NOMO-1 treated with DMSO at 0.1 percent for 48 hours (cell line): Measurements from ENCODE around the gene ODC1.

Experiments
- DNase-seq: peaks from one replicate; lab custom pipeline; 2025; ENCODE audit not compliant: unreplicated experiment; lab: John Stamatoyannopoulos, UW

The ODC1 gene

DNA sequence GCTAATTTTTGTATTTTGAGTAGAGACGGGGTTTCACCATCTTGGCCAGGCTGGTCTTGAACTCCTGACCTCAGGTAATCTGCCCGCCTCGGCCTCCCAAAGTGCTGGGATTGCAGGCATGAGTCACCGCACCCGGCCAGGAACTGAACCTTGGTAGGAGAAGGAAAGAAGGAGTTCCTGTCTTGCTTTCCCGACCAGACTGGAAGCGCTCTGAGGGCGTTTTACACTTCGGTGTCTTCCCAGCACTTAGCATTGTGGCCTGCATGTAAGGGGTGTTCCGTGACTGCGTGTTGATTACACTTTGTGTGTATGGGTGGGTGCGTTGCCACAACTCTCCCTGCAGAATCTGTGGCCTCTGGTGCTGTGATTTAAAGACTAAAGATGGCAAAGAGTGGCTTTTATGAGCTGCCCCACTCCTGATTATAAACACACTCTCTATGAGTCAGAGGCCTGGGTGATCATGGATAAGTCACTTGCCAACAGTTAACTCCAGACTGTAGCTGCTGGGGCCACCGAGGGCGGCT lies 46.0 kb downstream of the ODC1 start:
- DNase-seq = no peak

DNA sequence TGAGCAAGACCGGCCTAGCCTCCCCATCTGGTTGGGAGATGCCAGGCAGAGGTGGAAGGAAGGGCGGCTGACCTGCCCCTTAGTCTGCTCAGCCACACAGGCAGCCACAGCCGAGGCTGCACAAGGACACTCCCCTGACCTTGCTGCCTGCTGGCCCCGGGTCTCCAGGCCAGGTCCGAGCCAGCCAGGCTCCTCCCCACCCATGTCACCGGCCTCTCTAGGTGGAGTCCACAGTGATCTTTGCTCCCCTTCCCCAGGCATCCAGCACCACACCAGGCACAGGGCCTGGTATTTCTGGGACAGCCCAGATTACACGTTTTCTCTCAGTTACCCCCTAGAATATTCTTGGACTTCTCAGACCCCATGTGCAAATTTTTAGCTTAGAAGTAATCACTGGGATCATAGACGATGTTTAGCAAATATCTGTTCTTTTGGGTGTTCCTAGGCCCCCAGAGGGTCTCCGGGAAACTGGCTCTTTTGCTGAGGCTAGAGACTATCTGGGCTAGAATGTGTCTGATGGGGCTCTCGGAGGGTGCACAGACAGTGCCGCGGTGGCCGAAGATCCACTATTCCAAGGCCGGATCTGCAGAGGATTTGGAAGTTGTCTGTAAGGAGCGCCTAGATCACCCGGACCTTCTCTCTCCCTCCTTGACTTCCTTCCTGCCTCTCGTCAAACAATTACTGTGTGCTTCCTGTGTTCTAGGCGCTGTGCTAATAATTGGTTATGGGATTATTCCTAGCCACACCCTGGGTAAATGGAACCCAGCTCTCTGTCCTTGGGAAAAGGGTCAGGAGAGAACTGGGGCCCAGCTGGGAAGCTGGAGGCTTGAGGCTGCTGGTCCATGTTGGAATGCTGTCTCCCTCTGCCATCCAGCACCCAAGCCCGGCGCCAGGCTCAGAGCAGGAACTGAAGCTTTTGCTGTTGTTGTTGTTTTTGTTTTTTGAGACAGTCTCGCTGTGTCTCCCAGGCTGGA lies 46.9 kb downstream of the ODC1 start:
- DNase-seq = no peak

DNA sequence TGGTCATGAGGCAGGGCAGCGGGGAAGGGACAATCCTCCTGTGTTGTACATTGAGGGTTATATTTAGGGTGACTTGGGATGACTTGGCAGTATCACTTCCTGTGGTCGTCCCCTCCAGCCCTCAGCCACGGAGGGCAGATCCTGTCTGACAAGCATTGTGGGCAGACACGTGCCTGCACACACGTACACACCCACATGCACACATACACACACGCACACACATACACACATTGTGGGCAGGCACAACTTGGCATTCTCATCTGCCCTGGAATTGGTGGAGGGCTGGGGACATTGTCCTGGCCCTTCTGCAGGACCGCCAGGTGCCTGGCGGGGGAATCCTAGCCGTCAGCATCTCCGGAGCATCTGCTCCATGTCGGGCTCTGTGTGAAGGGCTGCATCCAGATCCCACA lies 47.6 kb downstream of the ODC1 start:
- DNase-seq = peak; percentile 87

DNA sequence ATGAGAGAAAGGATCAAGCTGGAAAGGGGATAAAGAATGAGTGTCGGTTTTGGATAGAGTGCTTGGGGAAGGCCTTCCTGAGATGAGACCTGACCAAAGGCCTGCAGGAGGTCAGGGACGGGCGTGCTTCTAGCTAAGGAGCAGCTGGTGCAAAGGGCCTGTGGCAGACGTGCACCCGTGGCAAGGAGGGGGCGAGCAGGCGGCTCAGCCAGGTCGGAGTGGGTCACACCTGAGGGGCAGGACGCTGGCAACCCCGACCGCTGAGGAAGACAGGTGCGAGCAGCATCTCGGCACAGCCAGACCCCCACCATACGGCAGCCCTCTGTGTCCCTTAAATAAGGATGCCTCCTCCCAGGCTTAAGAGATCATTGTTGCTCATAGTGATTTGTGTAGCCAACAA lies 48.1 kb downstream of the ODC1 start:
- no peak for DNase-seq

GRCh38 chr2:10399358-10399757 lies 48.8 kb downstream of the ODC1 start:
- no peak for DNase-seq

DNA sequence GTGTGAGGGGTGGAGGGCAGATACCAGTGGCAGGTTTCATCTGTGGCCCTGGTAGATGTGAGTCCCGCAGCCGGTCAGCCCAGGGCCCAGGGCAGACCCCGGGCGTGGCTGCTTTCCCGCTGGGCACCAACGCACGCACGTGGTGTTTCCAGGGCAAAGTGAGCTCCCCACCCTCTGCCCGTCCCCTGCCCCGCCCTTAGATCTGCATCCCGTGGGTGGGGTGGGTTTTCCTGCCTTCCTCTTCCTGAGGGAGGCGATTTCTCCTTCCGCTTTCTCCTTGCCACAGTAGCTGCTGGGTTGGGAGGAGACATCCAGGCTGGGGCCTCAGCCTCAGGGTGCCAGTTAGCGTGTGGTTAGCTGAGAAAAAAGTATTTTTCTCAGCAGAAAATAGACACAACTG lies 49.6 kb downstream of the ODC1 start:
- DNase-seq = peak; percentile 40

DNA sequence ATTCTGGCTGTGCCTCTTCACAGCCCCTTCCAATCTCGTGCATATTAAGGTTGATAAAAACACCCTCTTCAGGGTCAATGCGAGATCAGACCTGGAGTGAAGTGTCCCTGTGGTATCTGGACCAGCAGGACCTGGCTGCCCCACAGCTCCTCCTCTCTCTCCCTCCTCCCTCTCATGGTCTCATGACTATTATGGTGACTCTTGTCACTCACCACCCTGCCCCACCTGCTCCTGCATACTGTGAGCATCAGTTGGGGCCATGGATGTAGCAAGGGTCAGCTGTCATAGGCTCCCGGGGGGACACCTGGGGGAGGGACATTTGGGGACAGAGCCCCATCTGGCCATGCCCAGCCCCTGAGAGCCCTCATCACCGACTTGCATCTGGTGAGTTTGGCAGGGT lies 50.2 kb downstream of the ODC1 start:
- DNase-seq = no peak

DNA sequence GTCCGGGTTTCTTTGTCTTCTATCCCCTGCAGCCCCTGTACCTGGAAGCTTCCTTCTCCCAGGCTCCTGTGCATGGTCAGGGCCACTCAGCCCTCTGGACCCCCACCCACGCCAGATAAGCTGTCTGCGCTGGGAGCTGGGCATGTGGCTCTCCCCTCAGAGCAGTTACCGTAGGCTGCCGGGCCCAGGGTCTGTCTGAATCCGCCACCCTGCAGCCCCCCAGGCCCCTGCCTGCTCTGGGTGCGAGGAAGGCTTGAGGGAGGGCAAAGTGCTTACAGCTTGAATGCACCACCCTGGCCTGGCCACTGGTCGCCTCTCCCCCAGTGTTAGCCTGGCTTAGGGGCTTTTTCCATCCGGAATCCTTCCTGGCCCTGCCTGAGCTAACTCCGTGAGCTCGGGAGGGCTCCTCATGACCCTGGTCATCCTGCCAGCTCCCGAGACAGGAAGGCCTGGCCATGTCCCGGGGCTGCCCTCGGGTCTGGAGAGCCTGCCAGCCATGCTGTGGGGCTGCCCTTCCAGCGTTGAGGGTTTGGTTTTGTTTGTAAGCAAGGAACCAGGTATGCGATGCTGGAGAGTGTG lies 50.7 kb downstream of the ODC1 start:
- DNase-seq = no peak

DNA sequence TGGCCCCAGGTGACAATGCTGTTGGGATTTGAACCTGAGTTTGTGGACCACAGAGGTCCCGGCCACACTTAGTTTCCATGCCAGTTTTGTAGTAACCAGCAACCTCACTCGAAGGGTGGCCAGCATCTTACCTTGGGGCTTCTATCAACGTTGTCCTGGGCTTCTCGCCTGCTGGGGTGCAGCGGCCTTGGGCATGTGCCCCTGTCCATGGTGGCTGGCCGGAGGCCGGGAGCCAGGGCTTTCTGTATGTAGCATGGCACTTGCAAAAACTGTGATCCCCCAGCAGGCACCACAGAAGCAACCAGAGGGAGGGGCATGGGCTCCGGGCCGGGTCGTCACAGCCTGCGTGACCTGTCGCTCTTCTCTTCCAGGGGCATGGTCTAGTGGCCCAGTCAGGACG lies 51.7 kb downstream of the ODC1 start:
- no peak for DNase-seq

GRCh38 chr2:10395893-10396292 lies 52.2 kb downstream of the ODC1 start:
- no peak for DNase-seq

DNA sequence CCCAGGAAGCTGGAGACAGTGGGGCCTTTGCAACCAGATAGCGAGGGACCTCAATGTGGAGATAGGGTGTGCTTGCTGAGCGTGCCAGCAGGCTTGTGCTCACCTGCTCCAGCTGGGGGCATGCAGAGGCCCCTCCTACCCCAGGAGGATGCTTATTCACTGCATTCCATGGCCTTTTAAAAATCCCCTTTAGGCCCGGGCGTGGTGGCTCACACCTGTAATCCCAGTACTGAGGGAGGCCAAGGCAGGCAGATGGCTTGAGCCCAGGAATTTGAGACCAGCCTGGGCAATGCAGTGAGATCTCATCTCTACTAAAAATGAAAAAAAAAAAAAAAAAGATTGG lies 54.5 kb downstream of the ODC1 start:
- DNase-seq = no peak

- no peak for DNase-seq
These were observed 55.0 kb downstream of the ODC1 start for GRCh38 chr2:10392951-10393639.

DNA sequence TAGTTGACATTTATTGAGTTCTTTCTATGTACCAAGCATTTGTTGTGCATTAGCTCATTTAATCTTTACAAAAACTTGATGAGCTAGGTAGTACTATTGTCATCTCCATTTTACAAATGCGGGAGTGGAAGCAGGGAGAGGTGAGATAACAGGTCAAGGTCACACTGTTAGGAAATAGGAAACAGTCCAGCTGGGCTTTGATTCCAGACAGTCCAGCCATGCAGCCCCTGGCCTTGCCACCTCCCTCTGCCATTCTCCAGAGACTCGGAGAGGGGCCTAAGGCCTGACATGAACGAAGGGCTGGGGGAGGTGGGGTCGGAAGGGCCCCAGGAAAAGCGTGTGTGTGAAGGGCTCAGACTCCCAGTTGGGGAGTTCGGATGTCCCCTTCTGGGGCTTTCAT lies 55.6 kb downstream of the ODC1 start:
- DNase-seq = no peak

DNA sequence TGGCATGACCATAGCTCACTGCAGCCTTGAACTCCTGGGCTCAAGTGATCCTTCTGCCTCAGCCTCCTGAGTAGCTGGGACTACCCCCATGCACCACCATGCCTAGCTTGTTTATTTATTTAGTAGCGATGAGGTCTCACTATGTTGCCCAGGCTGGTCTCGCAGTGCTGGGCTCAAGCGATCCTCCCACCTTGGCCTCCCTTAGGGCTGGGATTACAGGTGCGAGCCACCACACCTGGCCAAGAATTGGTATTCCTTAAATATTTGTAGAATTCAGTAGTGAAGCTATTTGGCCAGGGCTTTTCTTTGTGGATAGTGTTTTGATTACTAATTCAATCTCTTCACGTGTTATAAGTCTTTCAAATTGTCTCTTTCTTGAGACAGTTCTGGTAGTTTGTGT lies 56.0 kb downstream of the ODC1 start:
- no peak for DNase-seq

- peak; percentile 44 for DNase-seq
These were observed 57.7 kb downstream of the ODC1 start for GRCh38 chr2:10390369-10390801.
